Karpas-422 (cell line): ENCODE results near the gene ASXL1. TPM values are rescaled to one million over a fixed set of nuclear protein-coding genes. Genes with fewer than 3 reads are reported as not detected.

Experiments
- DNase-seq: peaks from one replicate; pipeline ENCODE4 v3.0.0-alpha.2; 2015
- H2AFZ ChIP-seq: fragments of 200-600 bp; sonication (generic); 2 replicates; pipeline ENCODE4 v1.6.1; 2014; ENCODE audit warnings: antibody characterized with exemption, low read length, mixed read lengths
- H3K27ac ChIP-seq: fragments of 200-600 bp; sonication (generic); 2 replicates; pipeline ENCODE4 v1.5.1; 2014; ENCODE audit warnings: mild to moderate bottlenecking, low read length, moderate library complexity
- H3K27me3 ChIP-seq: fragments of 200-600 bp; sonication (generic); 2 replicates; pipeline ENCODE4 v1.6.1; 2014; ENCODE audit warnings: low read length, mixed read lengths
- H3K36me3 ChIP-seq: fragments of 200-600 bp; sonication (generic); 2 replicates; pipeline ENCODE4 v1.6.1; 2014; ENCODE audit warnings: low read length, mixed read lengths; ENCODE audit not compliant: insufficient read depth
- H3K4me1 ChIP-seq: fragments of 200-600 bp; sonication (generic); 2 replicates; pipeline ENCODE4 v1.6.1; 2014; ENCODE audit warnings: mild to moderate bottlenecking, low read length, mixed read lengths
- H3K4me2 ChIP-seq: fragments of 200-600 bp; sonication (generic); 2 replicates; pipeline ENCODE4 v1.6.1; 2014; ENCODE audit warnings: low read length, low read depth, mild to moderate bottlenecking; ENCODE audit not compliant: poor library complexity, severe bottlenecking
- H3K4me3 ChIP-seq: fragments of 200-600 bp; sonication (generic); 2 replicates; pipeline ENCODE4 v1.5.1; 2014; ENCODE audit warnings: mild to moderate bottlenecking, antibody characterized with exemption, low read length, mixed read lengths
- H3K79me2 ChIP-seq: fragments of 200-600 bp; sonication (generic); 2 replicates; pipeline ENCODE4 v1.6.1; 2014; ENCODE audit warnings: mild to moderate bottlenecking, low read length, mixed read lengths
- H3K9ac ChIP-seq: fragments of 200-600 bp; sonication (generic); 2 replicates; pipeline ENCODE4 v1.6.0; 2014; ENCODE audit warnings: low read length
- H3K9me2 ChIP-seq: fragments of 200-600 bp; sonication (generic), shearing (Covaris generic); replicated peaks from 2 replicates; pipeline ENCODE4 v1.6.0; 2014; ENCODE audit warnings: mild to moderate bottlenecking, low read length, moderate library complexity; ENCODE audit not compliant: insufficient read depth
- H3K9me3 ChIP-seq: fragments of 300-700, 200-600 bp; sonication (generic); 2 replicates; pipeline ENCODE4 v1.6.1; 2014; ENCODE audit warnings: low read length, mixed read lengths
- H4K20me1 ChIP-seq: fragments of 200-600 bp; sonication (generic); 2 replicates; pipeline ENCODE4 v1.6.1; 2014; ENCODE audit warnings: mild to moderate bottlenecking, antibody characterized with exemption, low read length, low read depth; ENCODE audit not compliant: insufficient read depth
- total RNA-seq: library from RNA; depleted of rRNA; stranded (reverse); fragments of >200 nt; shearing (Covaris generic); gene quantifications from 2 replicates; pipeline ENCODE4 v1.2.3, GENCODE V29; 2014; ENCODE audit warnings: low replicate concordance

ASXL1 gene
- total RNA-seq, 1 experiment from 2014 or later: 39.9 TPM

DNA sequence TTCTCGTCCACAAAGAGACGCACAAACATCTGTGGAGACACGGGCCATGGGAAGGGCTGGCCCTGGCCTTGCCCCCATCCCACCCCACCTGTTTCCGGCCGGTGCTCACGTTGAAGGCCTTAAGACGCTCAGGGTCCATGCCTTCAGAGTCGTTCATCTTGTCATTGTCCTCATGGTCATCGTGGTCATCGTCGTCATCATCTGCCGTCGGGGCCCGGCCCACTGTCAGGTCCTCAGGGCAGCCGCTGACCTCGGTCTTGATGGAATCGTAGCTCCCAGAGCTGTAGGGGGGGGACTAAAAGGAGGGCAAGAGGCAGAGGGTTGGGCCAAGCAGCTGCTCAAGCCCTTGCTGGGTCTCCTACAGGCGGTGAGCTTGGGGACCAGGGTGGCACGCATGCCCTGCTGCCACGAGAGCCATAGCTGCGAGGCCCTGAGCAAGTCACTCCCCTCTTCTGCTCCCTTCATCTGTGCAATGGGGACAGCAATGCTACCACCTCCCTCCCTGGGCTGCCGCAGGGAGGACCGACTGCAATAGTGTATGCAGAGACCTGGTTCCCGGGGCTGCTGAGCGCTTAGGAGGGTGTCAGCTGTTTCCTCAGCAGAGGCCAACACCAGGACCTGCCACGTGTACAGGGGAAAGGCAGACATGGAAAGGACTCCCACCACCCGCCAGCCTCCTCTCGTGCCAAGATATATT lies 95.5 kb downstream of the ASXL1 start:
- Histone ChIP-seq H3K4me3 (no peak overlapping the region), H3K4me2 (no peak overlapping the region), H3K9ac (no peak overlapping the region), H2AFZ (no peak overlapping the region), H3K79me2 (no peaks in the 10 kb centered on the region), H3K4me1 (peaks cover 25% of the 10 kb centered on the region), H3K36me3 (no peaks in the 10 kb centered on the region), H3K9me2 (no peaks in the 10 kb centered on the region), H4K20me1 (no peaks in the 10 kb centered on the region), H3K27ac (no peak overlapping the region), H3K27me3 (no peaks in the 10 kb centered on the region), H3K9me3 (no peaks in the 10 kb centered on the region)
- no peak for DNase-seq

DNA sequence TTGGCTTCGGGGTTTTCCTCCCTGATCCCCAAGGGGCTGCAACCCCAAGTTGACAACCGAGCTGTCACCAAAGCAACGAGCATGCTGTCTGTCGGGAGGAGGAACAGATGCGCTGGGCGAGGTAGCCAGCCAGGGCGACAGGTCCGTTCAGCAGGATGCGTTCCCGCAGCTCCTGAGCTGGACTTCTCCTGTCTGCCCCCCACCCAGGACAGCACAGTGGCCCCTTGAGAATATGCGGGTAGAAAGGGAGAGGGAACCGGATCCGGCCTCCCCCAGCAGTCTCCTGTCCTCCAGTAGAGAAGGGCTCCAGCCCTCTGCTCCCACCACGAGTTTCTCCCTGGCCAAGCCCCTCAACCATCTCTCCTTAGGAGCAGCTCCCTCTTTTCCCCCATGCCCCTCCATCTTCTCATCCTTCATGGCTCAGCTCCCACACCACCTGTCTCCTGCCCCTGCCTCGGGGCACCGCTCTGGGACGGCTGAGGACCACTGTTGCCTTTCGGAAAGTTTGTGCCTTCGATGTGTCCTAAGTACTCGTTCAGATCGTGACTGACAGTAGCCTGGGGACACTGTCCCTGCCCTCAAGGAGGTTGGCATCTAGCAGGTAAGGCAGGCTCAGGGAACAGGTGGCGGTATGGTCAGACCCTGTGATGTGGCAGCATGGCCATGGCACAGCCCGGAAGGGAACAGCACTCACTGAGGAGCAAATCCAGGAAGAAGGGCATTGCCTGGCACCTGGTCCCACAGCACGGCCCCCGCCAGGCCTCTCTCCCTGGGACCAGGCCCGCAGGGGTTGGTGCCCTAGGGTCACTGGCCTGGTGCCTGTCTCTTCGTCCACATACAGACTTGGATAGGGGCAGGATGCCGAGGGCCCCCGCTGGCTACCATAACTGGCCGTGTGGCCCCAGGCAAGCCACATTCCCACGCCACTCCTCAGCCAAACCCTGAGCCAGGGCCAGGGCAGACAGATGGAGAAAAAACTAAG lies 96.3 kb downstream of the ASXL1 start:
- H3K36me3 ChIP-seq: no peaks in the 10 kb centered on the region
- no peak overlapping the region for H2AFZ ChIP-seq
- H3K27ac ChIP-seq: no peak overlapping the region
- H3K9me2 ChIP-seq: no peaks in the 10 kb centered on the region
- H3K4me3 ChIP-seq: no peak overlapping the region
- H3K79me2 ChIP-seq: no peaks in the 10 kb centered on the region
- H3K9me3 ChIP-seq: no peaks in the 10 kb centered on the region
- no peaks in the 10 kb centered on the region for H3K27me3 ChIP-seq
- no peaks in the 10 kb centered on the region for H4K20me1 ChIP-seq
- no peak for DNase-seq
- no peak overlapping the region for H3K9ac ChIP-seq
- peaks cover 18% of the 10 kb centered on the region for H3K4me1 ChIP-seq
- no peak overlapping the region for H3K4me2 ChIP-seq

DNA sequence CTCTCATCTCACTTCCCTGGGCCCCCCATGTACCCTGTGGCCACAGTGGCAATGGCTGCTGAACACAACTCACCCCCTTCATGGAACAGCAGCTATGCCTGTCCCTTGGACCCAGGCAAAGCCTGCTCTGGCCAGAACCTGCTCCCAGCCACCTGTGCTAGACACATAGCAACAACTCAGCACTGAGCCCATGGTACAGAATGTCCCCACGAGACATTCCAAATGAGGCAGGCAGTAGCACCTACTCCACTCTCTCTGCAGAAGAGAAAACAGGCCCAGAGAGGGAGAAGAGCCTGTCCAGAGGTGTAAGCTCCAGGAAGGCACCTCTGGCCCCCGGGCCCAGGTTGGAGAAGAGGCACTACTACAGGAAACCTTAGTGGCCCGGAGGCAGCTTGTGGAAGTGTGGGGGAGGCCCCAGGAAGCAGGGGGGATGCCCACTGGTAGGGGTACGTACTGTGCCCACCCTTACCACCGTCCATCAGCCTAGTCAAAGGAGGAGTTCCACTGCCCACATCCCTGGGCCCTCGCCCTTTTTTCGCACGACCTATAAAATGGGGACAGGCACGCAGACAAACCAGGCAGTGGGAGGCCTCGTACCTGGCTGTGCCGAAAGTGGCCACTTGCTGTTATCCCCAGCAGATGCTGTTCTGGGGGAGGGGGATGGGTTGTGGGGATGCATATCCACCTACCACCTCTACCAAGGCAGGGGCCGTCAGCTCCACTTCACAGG lies 97.2 kb downstream of the ASXL1 start:
- no peak overlapping the region for H3K4me2 ChIP-seq
- no peaks in the 10 kb centered on the region for H3K36me3 ChIP-seq
- H3K27ac ChIP-seq: no peak overlapping the region
- no peaks in the 10 kb centered on the region for H3K27me3 ChIP-seq
- peaks cover 9% of the 10 kb centered on the region for H3K4me1 ChIP-seq
- no peaks in the 10 kb centered on the region for H4K20me1 ChIP-seq
- no peaks in the 10 kb centered on the region for H3K79me2 ChIP-seq
- no peak for DNase-seq
- no peaks in the 10 kb centered on the region for H3K9me3 ChIP-seq
- H3K9me2 ChIP-seq: no peaks in the 10 kb centered on the region
- H3K9ac ChIP-seq: no peak overlapping the region
- no peak overlapping the region for H2AFZ ChIP-seq
- no peak overlapping the region for H3K4me3 ChIP-seq

DNA sequence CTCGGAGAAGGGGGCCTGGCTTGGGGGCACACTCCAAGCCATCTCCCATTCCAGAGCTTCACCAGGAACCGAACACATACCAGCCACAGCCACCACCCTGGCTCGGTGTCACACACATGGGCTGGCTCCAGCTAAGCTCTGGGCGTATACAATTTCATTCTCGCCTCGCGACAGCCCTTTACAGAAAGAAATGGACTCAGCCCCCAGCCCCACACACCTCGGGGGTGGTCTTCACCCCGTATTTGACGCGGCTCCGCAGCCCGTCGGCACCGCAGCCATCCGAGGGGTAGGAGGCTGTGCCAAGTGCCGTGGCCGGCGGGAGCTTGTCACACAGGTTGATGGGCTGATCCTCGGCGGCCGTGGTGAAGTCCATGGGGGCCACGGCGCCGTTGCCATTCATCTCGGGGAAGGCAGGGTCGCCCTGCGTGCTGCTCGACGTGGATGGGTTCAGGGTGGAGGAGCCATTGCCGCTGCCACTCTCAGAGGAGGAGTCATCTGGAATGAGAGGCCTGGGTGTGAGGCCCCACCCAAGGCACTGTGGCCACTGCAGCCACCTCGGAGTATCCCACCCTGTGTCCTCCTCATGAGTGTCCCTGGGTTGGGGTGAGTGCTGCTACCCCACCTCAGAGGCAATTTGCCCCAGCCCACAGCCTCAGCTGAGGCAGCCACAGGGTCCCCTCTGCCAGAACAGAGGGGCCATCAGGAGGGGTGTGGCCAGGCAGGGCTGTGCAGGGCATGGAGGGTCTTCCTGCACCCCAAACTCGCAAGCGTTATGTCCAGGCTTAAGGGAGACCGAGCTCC lies 98.0 kb downstream of the ASXL1 start:
- H3K9me3 ChIP-seq: no peaks in the 10 kb centered on the region
- H3K27me3 ChIP-seq: no peaks in the 10 kb centered on the region
- no peak overlapping the region for H2AFZ ChIP-seq
- no peak for DNase-seq
- H3K4me2 ChIP-seq: peak overlapping the region; percentile 55
- H3K79me2 ChIP-seq: no peaks in the 10 kb centered on the region
- H3K4me3 ChIP-seq: no peak overlapping the region
- no peaks in the 10 kb centered on the region for H4K20me1 ChIP-seq
- peaks cover 7% of the 10 kb centered on the region; the same call in 1 of the 2 replicates for H3K4me1 ChIP-seq
- H3K27ac ChIP-seq: no peak overlapping the region
- H3K9ac ChIP-seq: peak overlapping the region; percentile 36
- no peaks in the 10 kb centered on the region for H3K9me2 ChIP-seq
- no peaks in the 10 kb centered on the region for H3K36me3 ChIP-seq

DNA sequence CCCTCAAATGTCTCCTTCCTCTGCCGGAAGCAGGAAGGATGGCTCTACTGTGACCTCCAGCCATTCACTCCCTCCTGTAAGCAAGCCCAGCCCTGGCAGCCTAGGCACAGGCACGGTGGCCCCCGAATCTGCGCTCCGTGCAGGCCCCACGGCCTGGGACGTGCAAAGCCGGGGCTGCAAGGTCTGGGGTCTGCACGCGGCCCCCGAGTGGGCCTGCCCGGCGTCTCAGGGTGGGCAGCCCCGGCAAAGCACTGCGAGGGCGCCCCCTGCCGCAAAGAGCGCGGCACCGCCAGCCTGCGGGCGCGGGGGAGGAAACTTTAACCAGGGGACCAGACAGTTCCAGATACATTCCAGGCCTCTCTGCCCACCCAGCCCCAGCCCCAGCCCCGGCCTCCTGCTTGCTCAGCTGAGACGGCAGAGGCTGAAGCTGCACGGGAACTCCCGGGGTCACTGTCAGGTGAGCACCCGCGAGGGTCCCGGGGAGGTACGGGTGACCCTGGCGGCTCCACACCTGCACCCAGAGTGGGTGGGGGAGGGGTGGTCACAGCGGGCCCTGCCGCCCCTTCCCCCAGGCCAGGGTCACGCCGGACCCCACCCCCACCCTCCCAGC lies 98.8 kb downstream of the ASXL1 start:
- Histone ChIP-seq H3K9ac (peak overlapping the region; percentile 36), H3K9me2 (no peaks in the 10 kb centered on the region), H4K20me1 (no peaks in the 10 kb centered on the region), H3K4me3 (peak overlapping the region; percentile 59; the same call in 1 of the 2 replicates), H3K79me2 (no peaks in the 10 kb centered on the region), H2AFZ (peak overlapping the region; percentile 14; the same call in 1 of the 2 replicates), H3K9me3 (no peaks in the 10 kb centered on the region), H3K27ac (no peak overlapping the region), H3K27me3 (no peaks in the 10 kb centered on the region), H3K4me1 (peaks cover 7% of the 10 kb centered on the region; the same call in 1 of the 2 replicates), H3K4me2 (peak overlapping the region; percentile 55), H3K36me3 (no peaks in the 10 kb centered on the region)
- DNase-seq: peak; percentile 74

DNA sequence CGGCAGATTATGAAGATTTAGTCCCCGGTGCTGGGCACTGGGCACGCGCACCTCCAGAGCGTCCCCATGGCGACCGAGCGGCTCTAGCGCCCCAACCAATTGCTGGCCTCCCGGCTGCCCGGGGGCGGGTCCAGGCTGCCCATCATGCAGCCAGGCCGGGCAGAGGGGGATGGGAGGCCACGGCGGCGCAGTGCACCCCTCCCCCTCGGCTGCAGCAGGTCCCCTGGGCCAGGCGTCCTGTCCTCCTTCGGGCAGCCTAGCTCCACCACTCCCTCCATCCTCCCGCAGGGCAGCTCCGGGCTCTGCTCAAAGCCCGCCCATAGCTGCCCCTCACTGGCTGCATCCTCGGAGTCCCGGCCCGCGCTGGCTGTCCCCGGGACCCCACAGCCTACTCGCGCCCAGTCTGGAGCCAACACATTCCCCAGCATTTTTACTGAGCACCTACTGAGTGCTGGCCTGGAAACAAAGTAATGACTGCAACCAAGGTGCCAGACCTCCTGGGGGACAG lies 99.4 kb downstream of the ASXL1 start:
- Histone ChIP-seq H3K4me3 (peak overlapping the region; percentile 59; the same call in 1 of the 2 replicates), H3K4me1 (peaks cover 7% of the 10 kb centered on the region; the same call in 1 of the 2 replicates), H3K79me2 (no peaks in the 10 kb centered on the region), H3K9me2 (no peaks in the 10 kb centered on the region), H3K36me3 (no peaks in the 10 kb centered on the region), H3K9me3 (no peaks in the 10 kb centered on the region), H3K27me3 (no peaks in the 10 kb centered on the region), H2AFZ (no peak overlapping the region), H3K4me2 (peak overlapping the region; percentile 55), H4K20me1 (no peaks in the 10 kb centered on the region), H3K9ac (no peak overlapping the region), H3K27ac (no peak overlapping the region)
- DNase-seq: no peak
